Peyer's patch (tissue), 4 donors: Measurements from ENCODE around the gene ARHGAP22. TPM values are rescaled to one million over a fixed set of nuclear protein-coding genes. Genes with fewer than 3 reads are reported as not detected.
A peak's percentile ranks its signal among the peaks of the same experiment; 100 is the strongest.

ENCODE experiments used
- DNase-seq, 3 donors: peaks; one replicate each; pipeline ENCODE4 v3.0.0-alpha.2; 2017 to 2019
- H3K27ac ChIP-seq, 4 donors: fragments of 200-600 bp; sonication (generic); one replicate each; pipeline ENCODE4 v1.5.1; 2016 to 2019
- H3K27me3 ChIP-seq, 2 donors: fragments of 200-600 bp; sonication (generic); one replicate each; pipeline ENCODE4 v1.5.1; 2019
- H3K36me3 ChIP-seq, 3 donors: fragments of 200-600 bp; sonication (generic); one replicate each; pipeline ENCODE4 v1.5.1; 2016 to 2019
- H3K4me1 ChIP-seq, 4 donors: fragments of 200-600 bp; sonication (generic); one replicate each; pipeline ENCODE4 v1.5.1; 2016 to 2019
- H3K4me3 ChIP-seq, 4 donors: fragments of 200-600 bp; sonication (generic); 1 replicate in 3 of 4; 2 replicates in 1 of 4; pipeline ENCODE4 v1.5.1; 2016 to 2019; ENCODE audit warnings: mild to moderate bottlenecking in 1 of 4
- H3K9me3 ChIP-seq, 4 donors: fragments of 200-600 bp; sonication (generic); one replicate each; pipeline ENCODE4 v1.5.1; 2016 to 2019; ENCODE audit warnings: mild to moderate bottlenecking in 1 of 4
- POLR2A ChIP-seq, 2 donors: fragments of 450-650 bp; IDR thresholded peaks; one replicate each; pipeline ENCODE4 v1.5.1; 2017; ENCODE audit warnings: antibody characterized with exemption in 2 of 2, mild to moderate bottlenecking in 2 of 2, moderate library complexity in 2 of 2
- total RNA-seq, 4 donors: library from RNA; depleted of rRNA; stranded (reverse); fragments of >200 nt; gene quantifications; one replicate each; pipeline ENCODE4 v1.1.0, GENCODE V29; 2016
- TF ChIP-seq, protein P1 (sequence below), 6 experiments: fragments of 450-650 bp in 4 of 6; fragments of 200-600 bp in 2 of 6; sonication (generic) in 1 of 6; IDR thresholded peaks; one replicate each; pipeline ENCODE4 v1.5.1; 2017 to 2019; ENCODE audit warnings: antibody characterized with exemption in 6 of 6, mild to moderate bottlenecking in 3 of 6, moderate library complexity in 1 of 6

ARHGAP22 gene
- total RNA-seq, 4 donors from 2014 or later = 1.9 to 10.7 (median 8.3) TPM; not detected in 1

DNA sequence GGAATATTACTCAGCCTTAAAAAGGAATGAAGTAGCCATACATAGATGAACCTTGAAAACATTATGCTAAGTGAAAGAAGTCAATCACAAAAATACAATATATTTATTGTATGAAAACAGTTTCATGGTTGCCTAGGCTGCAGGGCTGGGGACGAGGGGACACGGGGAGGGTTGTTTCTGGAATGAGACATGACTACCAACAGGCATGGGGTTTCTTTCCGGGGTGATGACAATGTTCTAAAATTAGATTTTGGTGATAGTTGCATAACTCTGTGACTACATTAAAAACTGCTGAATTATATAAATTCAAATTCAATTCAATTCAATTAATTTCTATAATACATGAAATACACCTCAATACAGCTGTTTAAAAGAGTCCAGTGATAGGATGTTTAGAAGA lies 88.0 kb downstream of the ARHGAP22 start:
- no peak overlapping the region for H3K27ac ChIP-seq
- H3K9me3 ChIP-seq = no peaks in the 10 kb centered on the region
- no peaks in the 10 kb centered on the region for H3K4me1 ChIP-seq
- H3K4me3 ChIP-seq = no peak overlapping the region
- H3K36me3 ChIP-seq = no peaks in the 10 kb centered on the region
- TF ChIP-seq POLR2A (IDR thresholded peaks at IDR 0.05) = no peak
- TF ChIP-seq, protein P1, sequence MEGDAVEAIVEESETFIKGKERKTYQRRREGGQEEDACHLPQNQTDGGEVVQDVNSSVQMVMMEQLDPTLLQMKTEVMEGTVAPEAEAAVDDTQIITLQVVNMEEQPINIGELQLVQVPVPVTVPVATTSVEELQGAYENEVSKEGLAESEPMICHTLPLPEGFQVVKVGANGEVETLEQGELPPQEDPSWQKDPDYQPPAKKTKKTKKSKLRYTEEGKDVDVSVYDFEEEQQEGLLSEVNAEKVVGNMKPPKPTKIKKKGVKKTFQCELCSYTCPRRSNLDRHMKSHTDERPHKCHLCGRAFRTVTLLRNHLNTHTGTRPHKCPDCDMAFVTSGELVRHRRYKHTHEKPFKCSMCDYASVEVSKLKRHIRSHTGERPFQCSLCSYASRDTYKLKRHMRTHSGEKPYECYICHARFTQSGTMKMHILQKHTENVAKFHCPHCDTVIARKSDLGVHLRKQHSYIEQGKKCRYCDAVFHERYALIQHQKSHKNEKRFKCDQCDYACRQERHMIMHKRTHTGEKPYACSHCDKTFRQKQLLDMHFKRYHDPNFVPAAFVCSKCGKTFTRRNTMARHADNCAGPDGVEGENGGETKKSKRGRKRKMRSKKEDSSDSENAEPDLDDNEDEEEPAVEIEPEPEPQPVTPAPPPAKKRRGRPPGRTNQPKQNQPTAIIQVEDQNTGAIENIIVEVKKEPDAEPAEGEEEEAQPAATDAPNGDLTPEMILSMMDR (IDR thresholded peaks at IDR 0.05) = no peak
- no peaks in the 10 kb centered on the region for H3K27me3 ChIP-seq
- peak in 1 of 3 donors; percentile 14 for DNase-seq

- TF ChIP-seq, protein P1 (IDR thresholded peaks at IDR 0.05) = no peak
- TF ChIP-seq POLR2A (IDR thresholded peaks at IDR 0.05) = no peak
- H3K4me1 ChIP-seq = no peaks in the 10 kb centered on the region
- no peaks in the 10 kb centered on the region for H3K27me3 ChIP-seq
- H3K9me3 ChIP-seq = no peaks in the 10 kb centered on the region
- H3K36me3 ChIP-seq = no peaks in the 10 kb centered on the region
- H3K27ac ChIP-seq = no peak overlapping the region
- DNase-seq = no peak
- no peak overlapping the region for H3K4me3 ChIP-seq
These were observed 90.0 kb downstream of the ARHGAP22 start for GRCh38 chr10:48514916-48515315.

DNA sequence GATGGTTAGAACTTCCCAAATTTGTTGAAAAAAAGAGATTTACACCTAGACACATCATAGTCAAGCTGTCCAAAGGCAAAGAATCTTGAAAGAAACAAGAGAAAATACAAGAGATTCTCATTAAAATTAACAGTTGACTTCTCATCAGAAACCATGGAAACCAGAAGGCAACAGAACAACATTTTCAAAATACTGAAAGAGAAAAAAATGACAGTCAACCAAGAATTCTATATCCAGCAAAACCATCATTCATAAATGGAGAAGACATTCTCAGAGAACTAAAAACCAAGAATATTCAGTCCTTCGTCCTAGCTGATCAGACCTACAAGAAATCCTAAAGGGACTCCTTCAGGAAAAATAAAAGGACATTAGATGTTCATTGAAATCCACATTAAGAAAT lies 90.6 kb downstream of the ARHGAP22 start:
- Histone ChIP-seq H3K4me3 (no peak overlapping the region), H3K9me3 (no peaks in the 10 kb centered on the region), H3K27ac (no peak overlapping the region), H3K4me1 (no peaks in the 10 kb centered on the region), H3K36me3 (no peaks in the 10 kb centered on the region), H3K27me3 (no peaks in the 10 kb centered on the region)
- no peak for DNase-seq
- TF ChIP-seq, protein P1 (IDR thresholded peaks at IDR 0.05) = no peak
- no peak for TF ChIP-seq POLR2A (IDR thresholded peaks at IDR 0.05)

GRCh38 chr10:48512861-48513260 lies 92.0 kb downstream of the ARHGAP22 start:
- no peak for DNase-seq
- Histone ChIP-seq H3K9me3 (no peaks in the 10 kb centered on the region), H3K4me3 (no peak overlapping the region), H3K4me1 (no peaks in the 10 kb centered on the region), H3K27me3 (no peaks in the 10 kb centered on the region), H3K36me3 (no peaks in the 10 kb centered on the region), H3K27ac (no peak overlapping the region)
- TF ChIP-seq POLR2A (IDR thresholded peaks at IDR 0.05) = no peak
- TF ChIP-seq, protein P1 (IDR thresholded peaks at IDR 0.05) = no peak

DNA sequence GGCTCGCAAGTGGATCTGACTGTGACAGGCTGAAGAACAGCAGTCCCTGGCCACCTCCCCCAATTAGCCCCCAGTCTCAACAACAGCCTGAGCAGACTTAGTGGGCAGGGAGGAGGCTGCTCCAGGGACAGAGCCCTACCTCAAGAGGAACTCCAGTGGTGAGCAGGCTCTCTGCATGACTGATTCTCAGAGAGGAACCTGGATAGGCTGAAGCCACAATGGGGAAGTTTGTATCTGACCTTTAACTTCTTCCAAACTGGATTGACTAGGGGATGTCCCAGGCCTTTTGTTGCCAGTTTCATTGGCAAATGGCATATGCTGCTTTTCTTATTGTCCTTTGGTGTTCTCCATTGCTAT lies 93.0 kb downstream of the ARHGAP22 start:
- DNase-seq = peak in 1 of 3 donors; percentile 43
- Histone ChIP-seq H3K4me1 (no peaks in the 10 kb centered on the region), H3K27me3 (no peaks in the 10 kb centered on the region), H3K9me3 (no peaks in the 10 kb centered on the region), H3K4me3 (no peak overlapping the region), H3K27ac (no peak overlapping the region), H3K36me3 (no peaks in the 10 kb centered on the region)
- TF ChIP-seq, protein P1 (IDR thresholded peaks at IDR 0.05) = no peak
- no peak for TF ChIP-seq POLR2A (IDR thresholded peaks at IDR 0.05)
